GM21717 (cell line): ENCODE data around the gene GMDS.

ENCODE experiments used
- ATAC-seq: cut with Tn5 transposase; IDR thresholded peaks from one replicate; pipeline ENCODE4 v1.9.1; 2021; ENCODE audit warnings: mild to moderate bottlenecking, moderate library complexity; ENCODE audit not compliant: unreplicated experiment

Gene GMDS

DNA sequence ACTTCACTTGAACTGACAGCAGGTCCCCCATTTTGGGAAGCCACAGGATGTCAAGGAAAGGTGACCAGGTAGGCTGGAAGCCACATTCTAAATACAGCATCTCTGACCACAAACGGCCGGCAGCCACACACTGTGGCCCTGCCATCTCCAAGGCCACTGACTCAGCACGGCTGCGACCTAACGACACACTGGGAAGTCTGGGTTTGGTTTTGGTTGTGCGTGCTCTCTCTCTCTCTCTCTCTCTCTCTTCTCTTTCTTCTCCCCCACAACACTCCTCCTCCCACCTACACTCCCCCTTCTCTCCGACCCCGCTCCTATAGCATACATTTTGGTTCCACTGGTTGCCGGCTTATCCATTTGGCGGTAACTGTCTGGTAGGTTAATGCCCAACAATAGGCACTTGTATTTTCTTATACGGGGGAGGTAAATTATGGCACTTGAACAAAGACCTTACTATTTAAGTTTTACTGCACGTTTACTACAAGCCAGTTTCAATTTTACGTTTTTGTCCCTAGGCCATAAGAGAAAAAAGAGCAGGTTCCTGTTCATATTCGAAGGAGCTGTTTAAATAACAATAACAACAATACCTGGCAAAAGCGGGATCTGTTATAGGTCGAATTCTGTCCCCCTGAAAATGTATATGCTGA, 103.6 kb downstream of the GMDS start:
- ATAC-seq: no peak

DNA sequence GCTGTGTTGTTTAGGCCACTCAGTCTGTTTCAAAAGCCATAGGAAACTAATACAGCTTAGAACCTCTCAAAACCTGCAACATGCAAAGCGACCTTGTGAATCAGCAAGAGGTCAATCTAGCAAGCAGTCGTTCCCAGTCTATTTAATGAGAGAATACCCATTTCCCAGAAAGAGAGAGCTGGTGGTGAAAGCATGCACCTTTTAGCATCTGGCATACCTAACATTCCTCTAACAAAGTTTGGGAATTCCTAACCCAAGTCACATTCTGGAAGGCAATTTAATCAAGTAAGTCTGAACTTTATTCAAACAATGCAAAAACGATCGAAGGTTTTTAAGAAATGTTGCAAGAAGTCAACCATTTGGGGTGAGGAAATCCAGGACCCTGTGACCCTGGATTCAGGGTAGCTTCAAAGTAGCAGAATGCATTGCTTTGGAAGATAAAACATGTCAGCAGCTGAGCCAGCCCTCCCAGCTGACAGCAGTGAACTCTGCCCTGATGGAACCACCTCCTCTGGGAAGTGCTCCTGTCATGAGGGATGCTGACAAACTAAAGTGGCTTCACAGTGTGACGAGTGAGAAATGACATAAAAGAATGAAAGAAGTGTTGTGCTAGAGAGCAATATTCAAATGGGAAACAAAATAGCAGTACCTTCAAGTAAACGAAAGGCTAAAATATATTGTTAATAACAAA, 104.8 kb downstream of the GMDS start:
- ATAC-seq: no peak

DNA sequence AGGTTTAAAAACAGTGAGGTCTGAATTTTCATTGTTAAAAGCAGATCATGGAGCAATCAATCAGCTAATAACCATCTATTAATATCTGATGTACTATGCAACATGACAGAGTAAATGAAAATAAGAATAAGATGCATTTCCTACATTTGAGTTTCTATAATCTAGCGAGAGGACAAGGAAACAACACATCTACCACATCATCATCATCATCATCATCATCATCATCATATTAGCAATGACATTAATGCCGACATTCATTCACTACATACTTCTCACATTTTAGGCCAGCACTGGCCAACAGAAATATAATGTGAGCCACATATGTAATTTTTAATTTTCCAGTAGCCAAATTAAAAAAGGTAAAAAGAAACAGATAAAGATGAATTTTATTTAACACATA, 110.0 kb downstream of the GMDS start:
- no peak for ATAC-seq

DNA sequence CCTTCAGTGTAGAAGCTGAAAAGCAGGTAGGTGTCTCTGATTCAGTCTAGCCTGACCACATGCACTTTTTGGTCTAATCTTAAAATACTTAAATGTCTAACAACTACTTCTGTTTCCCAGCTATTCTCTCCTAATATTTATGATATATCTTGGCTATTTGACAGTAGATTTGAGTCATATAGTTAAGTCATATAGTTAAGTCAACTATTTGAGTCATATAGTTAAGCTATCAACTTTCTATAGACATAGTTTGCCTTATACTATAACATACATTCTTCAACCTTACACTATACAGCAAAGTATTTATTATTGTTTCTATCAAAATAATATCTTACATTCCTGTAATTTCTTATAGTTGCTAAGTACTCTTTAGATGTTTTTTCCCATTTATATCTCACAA, 110.9 kb downstream of the GMDS start:
- ATAC-seq: no peak

DNA sequence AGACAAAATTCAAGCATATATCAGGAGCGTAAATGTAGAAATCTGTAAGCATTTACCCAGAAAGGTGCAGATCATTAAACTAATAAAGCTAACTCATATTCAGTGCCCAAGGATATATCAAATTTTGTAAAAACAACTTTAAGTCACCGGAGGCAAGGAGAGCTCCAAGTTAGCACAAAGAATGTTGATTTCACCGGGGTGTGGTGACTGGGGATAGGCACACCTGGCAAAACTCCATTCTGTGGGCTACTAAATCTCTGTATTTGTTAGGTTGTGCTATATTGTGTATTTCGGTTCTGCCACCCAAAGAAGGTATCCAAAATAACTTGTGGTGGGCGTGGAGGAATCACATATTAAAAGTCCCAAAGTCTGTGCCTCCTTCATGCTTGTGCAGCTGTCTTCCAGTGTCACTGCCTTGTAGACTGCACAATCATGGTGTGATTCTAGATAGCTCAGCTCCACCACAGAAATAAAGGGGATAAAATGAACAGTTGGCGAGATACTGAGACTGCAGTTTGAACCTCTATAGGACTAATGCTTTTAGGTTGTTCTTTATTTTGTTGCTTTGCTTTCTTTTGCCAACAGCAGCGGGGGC, 111.6 kb downstream of the GMDS start:
- no peak for ATAC-seq

DNA sequence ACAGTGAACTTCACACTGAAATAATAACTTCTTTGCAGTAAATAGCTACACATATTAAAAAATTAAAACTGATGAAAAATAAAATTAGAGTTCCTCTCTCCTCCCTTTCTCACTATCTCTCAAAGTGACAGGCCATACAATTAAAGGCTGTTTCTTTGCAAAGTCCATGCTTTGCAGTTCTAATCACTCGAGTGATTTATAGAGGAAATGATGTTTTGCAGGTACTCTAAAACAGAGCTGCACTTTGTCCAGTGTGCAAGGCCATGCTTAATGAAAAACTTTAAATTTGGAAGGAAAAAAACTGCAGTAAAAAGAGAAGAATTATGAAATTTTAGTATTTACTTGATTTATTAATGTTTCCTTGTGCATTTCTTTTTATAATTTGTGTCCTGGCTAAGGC, 112.5 kb downstream of the GMDS start:
- no peak for ATAC-seq

DNA sequence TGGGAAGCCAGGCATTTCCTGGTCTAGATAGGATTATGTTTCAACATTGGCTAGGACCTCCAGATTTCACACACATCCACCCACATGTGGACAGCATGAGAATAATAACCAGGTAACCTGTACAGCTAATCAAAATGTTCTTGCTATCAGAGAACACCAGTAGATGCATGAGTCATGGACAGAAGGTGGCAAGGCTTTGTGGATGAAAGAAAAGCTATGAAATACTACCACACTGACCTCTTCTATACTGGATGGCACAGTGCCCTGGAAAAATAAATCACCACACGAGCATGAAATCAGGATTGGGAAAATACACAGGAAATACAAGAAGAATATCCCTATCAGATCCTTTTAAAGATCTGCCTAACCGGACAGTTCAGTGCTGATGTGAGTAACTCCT, 113.0 kb downstream of the GMDS start:
- no peak for ATAC-seq

DNA sequence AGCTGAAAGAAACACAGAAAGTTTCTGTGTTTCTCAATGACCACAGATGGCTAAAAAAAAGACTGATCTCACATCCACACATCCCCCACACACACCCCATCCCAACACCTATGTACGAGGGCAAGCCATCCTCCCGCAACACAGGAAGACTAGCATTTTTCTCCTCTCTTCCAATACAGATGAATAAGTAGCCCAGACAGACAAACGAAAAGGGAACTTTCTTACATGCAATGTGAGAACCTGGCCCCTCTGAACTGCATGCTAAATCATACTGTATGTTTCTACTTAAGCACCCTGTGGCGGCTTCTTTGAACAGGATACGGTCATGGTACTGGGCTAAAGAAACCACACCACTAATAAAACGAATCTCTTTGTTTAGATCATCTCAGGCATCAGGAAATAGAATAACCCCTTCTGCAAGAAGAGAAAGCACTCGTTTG, 116.2 kb downstream of the GMDS start:
- peak; percentile 53 for ATAC-seq

GRCh38 chr6:2127484-2127911, 117.9 kb downstream of the GMDS start:
- peak; percentile 42 for ATAC-seq

GRCh38 chr6:2126351-2126750, 119.1 kb downstream of the GMDS start:
- ATAC-seq: no peak

GRCh38 chr6:2125158-2125557, 120.2 kb downstream of the GMDS start:
- no peak for ATAC-seq

DNA sequence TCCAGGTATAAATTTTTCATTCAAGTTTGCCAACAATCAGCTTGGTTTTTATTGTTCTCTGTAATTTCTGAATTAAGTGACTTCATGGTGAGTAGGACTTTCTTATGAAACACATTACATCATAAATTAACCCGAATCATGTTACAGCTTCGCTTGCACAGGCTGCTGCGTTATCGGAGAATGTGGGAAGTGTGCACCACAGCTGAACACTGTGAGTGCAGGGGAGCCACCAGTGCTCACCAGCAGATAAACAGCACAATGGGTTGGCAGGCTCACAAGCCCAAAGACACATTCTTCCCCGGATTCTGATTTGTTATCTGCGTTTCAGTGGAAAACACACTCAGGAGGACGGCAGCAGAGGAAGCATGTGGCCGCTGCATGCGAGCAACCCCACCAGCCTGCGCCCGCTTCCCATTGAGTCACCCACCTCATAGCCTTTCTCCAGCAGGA, 121.1 kb downstream of the GMDS start:
- no peak for ATAC-seq

DNA sequence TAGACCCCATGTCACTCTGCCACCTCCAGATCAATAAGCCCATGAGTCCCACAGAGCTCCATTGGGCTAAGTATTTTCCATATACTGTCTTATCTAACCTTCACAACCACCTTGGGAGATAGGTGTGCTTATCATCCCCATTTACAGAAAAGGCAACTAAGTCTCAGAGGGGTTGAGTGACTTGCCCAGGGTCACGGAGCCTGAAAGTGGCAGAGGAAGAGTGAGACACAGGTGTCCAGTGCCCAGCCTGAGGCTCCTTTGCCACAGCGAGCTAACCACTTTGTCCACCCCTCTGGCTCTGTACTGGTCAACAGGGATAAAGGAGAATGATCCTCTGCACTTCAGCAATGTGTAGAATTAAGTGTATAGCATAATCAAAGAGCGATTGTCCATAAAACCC, 124.5 kb downstream of the GMDS start:
- no peak for ATAC-seq

DNA sequence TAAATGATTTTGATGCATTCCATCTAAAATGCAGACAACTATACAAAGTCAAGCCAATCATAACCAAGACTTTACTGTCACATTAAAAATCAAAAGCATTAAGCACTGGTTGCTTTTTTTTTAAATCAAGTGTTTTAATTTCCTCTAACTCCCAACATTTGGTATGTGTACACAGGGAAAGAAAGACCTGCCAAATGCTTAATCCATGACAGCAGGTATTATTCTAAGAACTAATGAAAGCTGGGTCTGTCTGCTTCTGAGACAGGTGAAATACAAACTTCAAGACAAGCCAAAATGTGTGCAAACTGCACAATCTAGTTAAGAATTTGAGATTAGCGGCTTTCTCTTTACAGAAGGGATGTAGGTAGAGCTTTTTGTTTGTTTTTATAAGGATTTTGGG, 126.1 kb downstream of the GMDS start:
- ATAC-seq: no peak

DNA sequence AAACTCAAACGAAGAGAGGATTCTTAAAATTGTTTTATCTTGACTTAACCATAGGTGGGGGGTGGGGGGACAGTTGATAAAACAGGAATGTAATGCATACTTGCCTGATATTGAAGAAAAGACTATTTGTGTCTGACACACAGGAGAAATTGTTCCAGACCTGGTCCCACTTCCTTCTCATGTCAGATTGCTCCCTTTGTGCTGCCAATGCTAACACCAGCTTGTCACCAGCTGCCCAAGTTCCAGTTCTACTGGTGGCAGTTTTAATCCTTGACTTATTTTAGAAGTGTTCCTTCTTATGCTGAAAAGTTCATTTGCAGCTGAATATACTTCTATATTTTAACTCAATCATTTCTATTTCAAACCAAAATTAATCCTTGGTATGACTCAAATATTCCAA, 127.3 kb downstream of the GMDS start:
- no peak for ATAC-seq

DNA sequence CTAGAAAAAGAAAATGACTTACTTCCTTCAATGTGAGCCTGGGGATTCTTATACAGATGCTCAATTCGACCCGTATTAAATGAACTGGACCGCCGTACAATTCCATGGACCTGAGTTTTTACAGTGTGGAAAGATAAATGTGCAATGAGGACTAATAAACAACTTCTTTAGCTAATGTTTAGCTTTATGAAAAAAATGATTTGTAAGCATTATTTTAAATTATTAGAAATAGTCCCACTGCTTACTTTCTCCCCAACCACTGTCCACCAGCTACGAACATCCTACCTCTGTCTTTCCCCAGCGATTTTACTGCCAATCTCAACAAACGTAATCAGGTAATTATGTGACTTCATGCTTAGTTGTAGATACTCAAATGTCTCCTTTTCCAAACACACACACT, 128.0 kb downstream of the GMDS start:
- no peak for ATAC-seq

DNA sequence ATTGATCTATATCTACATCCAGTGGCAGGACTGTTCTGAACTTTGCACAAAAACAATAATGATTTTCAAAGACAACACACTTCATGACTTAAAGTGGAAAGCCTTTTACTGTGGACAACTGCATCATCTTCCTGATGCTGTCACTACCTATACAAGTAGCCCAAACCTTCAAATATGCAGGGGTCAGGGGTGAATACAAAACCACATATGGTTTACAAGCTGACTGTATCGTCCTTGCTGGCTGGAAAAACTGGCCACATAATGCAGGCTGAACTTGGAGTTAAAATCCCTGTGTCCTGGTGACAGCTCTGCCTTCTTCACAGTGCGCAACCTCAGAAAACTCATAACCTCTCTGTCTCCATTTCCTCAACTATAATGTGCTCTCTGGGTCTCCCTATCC, 128.9 kb downstream of the GMDS start:
- no peak for ATAC-seq

GRCh38 chr6:2114100-2114499, 131.3 kb downstream of the GMDS start:
- no peak for ATAC-seq

GRCh38 chr6:2111162-2111677, 134.2 kb downstream of the GMDS start:
- no peak for ATAC-seq

- peak; percentile 74 for ATAC-seq
These were observed 134.9 kb downstream of the GMDS start for GRCh38 chr6:2110504-2110903.

- no peak for ATAC-seq
These were observed 135.6 kb downstream of the GMDS start for GRCh38 chr6:2109796-2110195.

GRCh38 chr6:2108700-2109306, 136.6 kb downstream of the GMDS start:
- no peak for ATAC-seq
